ENCODE data around the gene GLIS2. TPM values are rescaled to one million over a fixed set of nuclear protein-coding genes. Genes with fewer than 3 reads are reported as not detected.
A peak's percentile ranks its signal among the peaks of the same experiment; 100 is the strongest.

GLIS2 gene
- total and polyA plus RNA-seq, 12 donors: 6.9 to 16.9 (median 13.9) TPM

DNA sequence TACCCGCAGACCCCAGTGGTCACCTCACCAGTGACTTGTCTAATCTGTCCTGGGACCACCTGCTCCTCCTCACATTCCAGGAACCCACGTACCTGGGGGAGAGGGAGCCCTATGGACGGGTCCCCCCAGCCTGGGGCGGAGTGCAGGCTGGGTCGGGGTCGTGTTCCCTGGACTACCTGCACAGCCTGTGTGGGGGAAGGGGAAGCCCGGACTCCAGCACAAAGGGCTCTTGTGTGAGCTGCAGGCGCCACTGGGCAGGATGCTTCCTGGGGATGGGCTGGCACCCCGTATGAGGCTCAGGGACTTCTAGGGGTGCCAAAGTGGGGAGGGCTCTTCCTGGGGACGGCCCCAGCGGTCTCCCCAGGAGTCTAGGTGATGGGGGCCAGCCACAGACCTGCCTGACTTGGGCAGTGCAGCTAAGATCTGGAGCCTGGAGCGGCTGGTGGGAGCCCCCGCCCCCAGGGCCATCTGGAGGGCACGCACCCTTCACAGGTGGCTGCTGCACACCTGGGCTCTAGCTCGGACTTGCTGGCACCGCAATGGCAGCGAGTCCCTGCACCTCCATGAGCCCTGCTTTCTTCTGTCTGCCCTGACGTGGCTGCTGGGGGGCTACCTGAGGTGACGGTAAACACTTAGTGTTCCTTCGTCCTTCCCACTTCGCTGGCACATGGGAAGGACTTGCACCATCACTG lies 63.3 kb downstream of the GLIS2 start:
- peaks cover 0 to 57% (median 11%) of the 10 kb centered on the region in 9 donors for H3K36me3 ChIP-seq
- WGBS, 2 donors: 91 to 92% methylated on average over 21 of the region's 21 CpGs
- intact Hi-C loops (cut with DNase I): no loop called here
- H3K9me3 ChIP-seq: no peaks in the 10 kb centered on the region
- peak overlapping the region in 4 of 10 donors; percentile 79 to 87 (median 84) for H3K27ac ChIP-seq
- TF ChIP-seq, protein P1, sequence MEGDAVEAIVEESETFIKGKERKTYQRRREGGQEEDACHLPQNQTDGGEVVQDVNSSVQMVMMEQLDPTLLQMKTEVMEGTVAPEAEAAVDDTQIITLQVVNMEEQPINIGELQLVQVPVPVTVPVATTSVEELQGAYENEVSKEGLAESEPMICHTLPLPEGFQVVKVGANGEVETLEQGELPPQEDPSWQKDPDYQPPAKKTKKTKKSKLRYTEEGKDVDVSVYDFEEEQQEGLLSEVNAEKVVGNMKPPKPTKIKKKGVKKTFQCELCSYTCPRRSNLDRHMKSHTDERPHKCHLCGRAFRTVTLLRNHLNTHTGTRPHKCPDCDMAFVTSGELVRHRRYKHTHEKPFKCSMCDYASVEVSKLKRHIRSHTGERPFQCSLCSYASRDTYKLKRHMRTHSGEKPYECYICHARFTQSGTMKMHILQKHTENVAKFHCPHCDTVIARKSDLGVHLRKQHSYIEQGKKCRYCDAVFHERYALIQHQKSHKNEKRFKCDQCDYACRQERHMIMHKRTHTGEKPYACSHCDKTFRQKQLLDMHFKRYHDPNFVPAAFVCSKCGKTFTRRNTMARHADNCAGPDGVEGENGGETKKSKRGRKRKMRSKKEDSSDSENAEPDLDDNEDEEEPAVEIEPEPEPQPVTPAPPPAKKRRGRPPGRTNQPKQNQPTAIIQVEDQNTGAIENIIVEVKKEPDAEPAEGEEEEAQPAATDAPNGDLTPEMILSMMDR (IDR thresholded peaks at IDR 0.05): no peak
- no peak for ATAC-seq
- DNase-seq: peak in 1 of 2 donors; percentile 13
- H3K4me1 ChIP-seq: peaks cover 23 to 74% (median 50%) of the 10 kb centered on the region in 9 donors
- H3K27me3 ChIP-seq: no peaks in the 10 kb centered on the region
- H3K4me3 ChIP-seq: no peak overlapping the region

DNA sequence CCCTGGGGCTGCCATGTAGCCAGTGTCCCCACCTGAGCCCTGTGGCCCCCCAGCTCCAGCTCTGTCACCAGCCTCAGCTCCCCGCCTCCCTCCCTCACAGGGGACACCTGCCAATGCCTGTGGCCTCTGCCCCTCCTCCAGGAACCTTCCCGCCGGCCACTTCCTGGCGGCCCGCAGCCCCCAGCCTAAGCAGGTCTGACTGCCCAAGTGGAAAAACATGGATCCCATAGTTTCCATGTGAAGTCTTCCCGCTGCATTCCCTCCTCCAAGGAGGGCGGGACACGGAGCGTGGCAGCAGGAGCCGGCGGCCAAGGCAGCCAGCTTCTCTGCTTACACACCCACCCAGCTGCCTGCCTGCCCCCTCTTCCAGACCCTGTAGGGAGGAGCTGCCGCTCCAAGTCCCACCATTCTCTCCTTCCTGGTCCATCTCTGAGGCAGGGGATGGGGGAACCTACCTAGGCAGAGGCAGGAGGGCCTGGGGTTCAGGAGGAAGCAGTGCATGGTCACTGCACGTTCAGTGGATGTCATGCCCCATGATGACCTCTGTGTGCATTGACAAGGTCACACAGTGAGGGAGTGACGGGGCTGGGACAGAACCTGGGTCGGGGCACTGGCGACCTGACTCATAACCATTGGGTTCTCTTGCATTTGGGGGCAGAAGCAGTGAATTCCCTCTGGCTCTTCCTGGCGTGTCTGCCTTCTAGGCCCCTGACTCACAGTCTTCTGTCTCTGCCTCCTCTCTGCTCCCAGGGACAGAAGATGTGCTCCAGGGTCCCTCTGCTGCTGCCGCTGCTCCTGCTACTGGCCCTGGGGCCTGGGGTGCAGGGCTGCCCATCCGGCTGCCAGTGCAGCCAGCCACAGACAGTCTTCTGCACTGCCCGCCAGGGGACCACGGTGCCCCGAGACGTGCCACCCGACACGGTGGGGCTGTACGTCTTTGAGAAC lies 64.5 kb downstream of the GLIS2 start:
- Histone ChIP-seq H3K36me3 (peaks cover 0 to 70% (median 11%) of the 10 kb centered on the region in 9 donors), H3K27ac (peak overlapping the region in 2 of 10 donors; percentile 11 to 20), H3K9me3 (no peaks in the 10 kb centered on the region), H3K4me1 (peaks cover 16 to 74% (median 38%) of the 10 kb centered on the region in 9 donors), H3K4me3 (no peak overlapping the region), H3K27me3 (no peaks in the 10 kb centered on the region)
- intact Hi-C loops (cut with DNase I): no loop called here
- peak in 1 of 2 donors; percentile 16 for DNase-seq
- TF ChIP-seq, protein P1 (IDR thresholded peaks at IDR 0.05): no peak
- WGBS, 2 donors: 77 to 78% methylated on average over 26 of the region's 26 CpGs
- no peak for ATAC-seq

DNA sequence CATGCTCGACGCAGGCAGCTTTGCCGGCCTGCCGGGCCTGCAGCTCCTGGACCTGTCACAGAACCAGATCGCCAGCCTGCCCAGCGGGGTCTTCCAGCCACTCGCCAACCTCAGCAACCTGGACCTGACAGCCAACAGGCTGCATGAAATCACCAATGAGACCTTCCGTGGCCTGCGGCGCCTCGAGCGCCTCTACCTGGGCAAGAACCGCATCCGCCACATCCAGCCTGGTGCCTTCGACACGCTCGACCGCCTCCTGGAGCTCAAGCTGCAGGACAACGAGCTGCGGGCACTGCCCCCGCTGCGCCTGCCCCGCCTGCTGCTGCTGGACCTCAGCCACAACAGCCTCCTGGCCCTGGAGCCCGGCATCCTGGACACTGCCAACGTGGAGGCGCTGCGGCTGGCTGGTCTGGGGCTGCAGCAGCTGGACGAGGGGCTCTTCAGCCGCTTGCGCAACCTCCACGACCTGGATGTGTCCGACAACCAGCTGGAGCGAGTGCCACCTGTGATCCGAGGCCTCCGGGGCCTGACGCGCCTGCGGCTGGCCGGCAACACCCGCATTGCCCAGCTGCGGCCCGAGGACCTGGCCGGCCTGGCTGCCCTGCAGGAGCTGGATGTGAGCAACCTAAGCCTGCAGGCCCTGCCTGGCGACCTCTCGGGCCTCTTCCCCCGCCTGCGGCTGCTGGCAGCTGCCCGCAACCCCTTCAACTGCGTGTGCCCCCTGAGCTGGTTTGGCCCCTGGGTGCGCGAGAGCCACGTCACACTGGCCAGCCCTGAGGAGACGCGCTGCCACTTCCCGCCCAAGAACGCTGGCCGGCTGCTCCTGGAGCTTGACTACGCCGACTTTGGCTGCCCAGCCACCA lies 65.4 kb downstream of the GLIS2 start:
- TF ChIP-seq, protein P1 (IDR thresholded peaks at IDR 0.05): no peak
- DNase-seq: peak in 1 of 2 donors; percentile 20
- H3K9me3 ChIP-seq: no peaks in the 10 kb centered on the region
- H3K36me3 ChIP-seq: peaks cover 0 to 73% (median 11%) of the 10 kb centered on the region in 9 donors
- WGBS, 2 donors: 94 to 95% methylated on average over 59 of the region's 59 CpGs
- H3K27me3 ChIP-seq: no peaks in the 10 kb centered on the region
- H3K4me1 ChIP-seq: peaks cover 15 to 70% (median 29%) of the 10 kb centered on the region in 9 donors
- H3K4me3 ChIP-seq: no peak overlapping the region
- no peak for ATAC-seq
- intact Hi-C loops (cut with DNase I): no loop called here
- no peak overlapping the region for H3K27ac ChIP-seq

All from heart right ventricle (tissue), 16 donors.